NAMALWA (cell line): ENCODE data around the gene PXMP2.

Experiments used
- DNase-seq: peaks from one replicate; pipeline ENCODE4 v3.0.0-alpha.2; 2015; ENCODE audit warnings: low spot score

Gene PXMP2

DNA sequence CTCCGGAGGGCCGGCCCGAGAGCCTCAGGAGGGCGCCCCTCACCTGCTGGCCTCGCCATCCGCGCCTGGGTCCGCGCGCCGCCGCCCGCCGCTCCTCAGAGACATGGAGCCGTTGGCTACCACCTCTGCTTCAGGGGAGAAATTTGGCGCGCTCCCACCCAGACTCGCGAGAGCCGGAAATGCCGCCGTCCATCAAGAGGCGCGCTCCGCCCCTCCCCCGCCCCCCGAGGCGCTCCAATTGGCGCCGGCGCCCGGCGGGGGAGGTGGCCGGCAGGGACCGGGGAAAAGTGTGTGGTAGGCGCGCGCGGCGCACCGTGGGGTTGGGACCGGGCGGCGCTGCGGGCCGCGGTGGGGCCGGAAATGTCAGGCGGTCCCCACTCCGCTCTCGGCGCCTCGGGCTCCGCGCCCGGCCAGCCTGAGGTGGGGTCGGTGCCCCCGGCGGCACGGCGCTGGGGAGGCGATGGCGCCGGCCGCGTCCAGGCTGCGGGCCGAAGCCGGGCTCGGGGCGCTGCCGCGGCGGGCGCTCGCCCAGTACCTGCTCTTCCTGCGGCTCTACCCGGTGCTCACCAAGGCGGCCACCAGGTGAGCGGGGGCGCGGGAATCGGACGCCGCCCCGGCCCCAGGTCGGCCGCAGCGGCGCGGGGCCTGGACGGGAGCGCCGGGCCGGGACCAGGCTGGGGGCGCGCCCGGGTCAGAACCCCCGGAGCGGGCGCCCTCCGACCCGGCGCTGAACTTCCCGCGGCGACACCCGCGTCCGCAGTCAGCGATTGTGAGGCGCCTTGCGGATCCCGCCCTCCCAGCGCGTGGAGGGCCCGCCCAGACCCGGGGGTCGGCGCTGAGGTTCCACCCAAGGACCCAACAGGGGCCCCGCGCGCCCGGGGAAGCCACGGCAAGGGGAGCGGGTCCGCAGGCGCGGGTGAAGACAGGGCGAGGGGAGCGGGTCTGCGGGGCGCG is at the start of gene PXMP2, which contains the start of gene POLE:
Gene PXMP2, plus strand, starts transcription at position 377 of the 954 bp plus-strand sequence. Its CDS starts 84 bp downstream, at position 461.
Gene POLE, minus strand, starts transcription at position 132 of the 954 bp plus-strand sequence. Its CDS starts 27 bp downstream, at position 105.
- DNase-seq, result peak; percentile 96

DNA sequence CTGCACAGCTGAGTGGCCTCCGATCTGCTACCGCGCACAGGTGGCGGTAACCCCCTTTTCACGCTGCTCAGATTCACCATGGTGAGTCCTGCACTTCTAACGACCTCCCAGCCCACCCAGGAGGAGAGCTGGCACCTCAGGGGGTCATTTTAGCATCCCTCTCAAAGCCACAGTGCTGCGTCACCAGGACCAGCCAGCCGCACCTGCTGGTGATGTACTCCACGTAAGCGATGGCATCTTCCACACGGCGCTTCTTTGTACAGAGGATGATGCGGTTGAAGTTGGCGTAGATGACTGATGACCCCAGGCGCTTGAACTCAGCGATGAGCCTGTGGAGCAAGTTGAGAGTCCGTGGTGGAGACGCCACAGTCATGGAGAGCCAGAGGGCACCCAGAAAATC is 49.6 kb upstream of the PXMP2 start:
- DNase-seq, result no peak

DNA sequence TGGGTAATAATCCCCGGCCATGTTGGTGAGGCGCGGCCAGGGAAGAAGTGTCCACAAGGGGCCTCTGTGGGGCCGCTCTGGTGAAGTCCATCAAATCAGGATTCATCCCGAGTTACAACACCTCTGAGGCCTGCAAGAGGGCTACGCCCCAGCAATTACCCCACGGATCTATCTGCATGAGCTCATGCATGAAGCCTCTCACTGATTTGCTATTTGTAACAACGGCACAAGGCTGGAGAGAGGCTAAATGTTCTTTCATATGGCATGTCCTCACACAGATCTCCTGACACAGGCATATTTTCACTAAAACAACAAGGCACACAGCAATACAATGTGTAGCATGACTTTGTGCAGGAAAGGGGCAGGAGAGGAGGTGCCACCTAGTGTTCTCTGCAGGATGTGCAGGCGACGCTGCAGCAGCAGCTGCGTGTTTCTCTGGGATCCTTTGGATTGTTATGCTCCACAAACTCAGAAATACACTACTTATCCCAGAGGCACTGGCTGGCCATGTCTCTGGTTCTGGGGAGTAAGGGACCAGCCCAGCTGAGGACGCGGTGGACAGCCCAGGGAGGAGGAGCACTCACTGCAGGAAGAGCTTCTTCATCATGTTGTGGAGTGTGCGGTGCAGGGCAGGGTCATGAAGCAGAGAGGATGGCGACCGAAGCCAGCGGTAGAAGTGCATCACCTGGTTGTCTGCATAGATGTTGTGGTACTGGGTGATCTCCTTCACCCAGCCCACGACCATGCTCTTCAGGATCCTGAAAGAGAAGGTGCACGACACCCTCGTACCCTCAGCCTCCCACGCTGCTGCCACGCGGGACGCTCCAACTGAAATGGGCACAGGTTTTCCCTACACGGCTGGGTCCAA is 48.6 kb upstream of the PXMP2 start:
- DNase-seq, result peak; percentile 48

DNA sequence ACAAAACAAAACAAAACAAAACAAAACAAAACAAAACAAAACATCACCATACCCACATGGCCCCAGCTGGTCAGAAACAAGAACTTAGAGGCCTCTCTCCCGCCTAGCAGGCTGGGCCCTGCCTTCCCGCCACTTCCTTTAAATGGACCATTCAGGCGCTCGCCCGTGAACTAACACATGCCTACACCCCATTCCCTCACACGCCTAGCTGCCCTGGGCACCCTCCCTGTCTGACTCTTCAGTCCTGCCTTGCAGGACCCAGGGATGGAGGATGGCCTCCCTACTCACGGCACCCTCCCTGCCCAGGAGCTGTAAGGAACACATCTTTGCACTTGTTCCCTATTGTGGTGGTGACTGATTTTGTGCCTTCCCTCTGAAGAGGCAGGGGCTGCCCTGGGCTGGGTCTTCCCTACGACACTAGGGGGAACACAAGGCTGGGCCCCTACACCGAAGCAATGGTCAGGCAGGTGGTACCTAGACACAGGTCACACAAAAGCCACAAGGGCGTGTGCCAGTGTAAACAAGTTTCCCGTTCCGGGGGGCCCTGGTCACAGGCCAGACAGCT is 47.3 kb upstream of the PXMP2 start:
- no peak for DNase-seq

DNA sequence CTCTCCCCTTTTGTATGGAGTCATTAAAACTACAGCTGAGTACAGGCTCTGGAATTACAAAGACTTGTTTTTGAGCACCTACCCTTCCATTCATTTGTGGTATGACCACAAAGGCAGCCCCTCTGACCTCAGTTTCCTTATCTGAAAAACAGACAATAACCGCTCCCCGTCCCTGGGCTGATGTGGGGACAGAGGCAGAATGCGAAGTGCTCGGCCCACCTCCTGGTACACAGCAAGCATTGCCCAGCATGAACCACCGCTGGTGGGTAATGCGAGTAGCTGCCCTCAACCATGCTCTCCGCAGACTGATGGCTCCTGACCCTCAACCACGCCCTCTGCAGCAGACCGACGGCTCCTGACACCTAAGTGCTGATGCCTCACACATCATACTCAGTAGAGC is 46.5 kb upstream of the PXMP2 start:
- no peak for DNase-seq

DNA sequence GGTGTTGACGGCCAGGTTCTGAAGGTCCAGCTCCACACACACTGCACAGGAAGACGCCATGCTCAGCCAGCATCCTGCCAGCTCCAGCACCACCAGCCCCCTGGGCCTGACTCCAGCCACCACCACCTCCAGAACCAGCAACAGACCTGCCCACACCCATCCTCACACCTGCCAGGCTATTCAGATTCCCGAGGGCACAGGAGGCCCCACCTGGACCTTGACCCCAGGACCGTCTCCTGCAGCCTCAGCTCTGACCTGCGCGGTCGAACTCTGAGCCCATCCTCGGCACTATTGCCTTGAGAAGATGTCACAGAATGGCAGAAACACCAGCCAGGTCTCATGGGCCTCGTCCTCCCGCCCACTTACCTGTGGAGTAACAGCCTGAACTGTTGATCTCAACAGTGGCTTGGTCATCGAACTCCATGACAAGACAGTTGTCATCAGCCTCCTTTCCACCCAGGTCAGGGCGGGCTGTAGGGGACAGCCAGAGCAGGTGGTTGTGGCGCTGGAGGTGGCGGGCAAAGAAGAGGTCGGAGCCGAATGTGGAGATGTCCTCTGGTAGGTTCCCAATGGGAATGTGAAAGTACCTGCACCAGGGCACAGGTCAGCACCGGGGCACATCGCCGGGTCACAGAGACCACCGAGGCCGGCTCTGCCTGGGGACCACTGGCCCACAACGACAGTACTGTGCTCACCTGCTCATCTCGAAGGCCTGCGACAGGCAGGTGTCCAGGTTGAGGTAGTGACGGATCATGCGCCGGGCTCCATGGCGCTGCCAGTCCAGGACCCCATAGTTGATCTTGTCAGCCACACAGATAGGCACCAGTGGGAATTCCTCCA is 45.4 kb upstream of the PXMP2 start:
- no peak for DNase-seq

DNA sequence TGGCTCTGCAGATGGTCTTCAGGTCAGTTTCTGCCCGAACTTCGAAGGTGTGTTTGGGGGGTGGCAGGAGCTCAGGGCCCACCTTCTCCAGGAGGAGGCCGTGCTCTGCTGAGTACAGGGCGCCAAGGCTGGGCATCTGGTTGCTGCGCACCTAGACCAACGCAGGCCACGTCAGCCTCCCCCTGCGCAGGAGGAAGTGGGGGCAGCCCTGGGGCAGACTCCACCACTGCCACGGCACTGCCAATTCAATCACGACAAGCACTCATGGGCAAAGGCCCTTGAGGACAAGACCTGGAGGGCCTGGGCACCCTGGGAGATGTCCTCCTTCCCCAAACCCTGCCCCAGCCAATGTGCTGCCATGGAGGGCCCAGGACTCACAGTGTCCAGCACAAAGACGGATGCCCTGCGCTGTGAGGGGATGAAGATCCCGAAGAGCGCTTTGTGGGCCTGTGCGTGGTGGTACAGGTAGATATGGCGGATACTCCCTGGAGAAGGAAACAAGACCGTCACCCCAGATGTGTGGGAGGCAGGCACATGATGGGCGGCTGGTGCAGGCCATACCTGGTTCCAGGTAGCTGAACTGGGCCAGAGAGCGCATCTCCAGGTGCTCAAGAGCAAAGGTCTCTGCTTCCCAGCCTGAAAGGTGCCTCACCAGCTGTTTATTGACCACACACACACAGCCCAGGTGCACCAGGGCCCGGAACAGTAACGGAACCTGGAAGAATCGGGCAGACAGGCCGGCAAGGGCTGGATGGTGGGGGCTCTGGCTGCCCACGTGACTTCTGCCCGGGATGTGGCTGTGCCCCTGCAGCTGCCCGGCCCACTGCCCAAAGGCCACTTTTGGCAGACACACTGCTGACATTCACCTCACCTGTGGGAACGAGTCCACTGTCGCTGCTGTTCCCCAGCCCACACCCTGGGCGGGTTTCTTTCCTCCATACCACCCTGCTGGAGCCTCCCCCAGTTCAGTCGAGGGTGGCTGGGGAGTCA is 44.2 kb upstream of the PXMP2 start:
- DNase-seq, result no peak

DNA sequence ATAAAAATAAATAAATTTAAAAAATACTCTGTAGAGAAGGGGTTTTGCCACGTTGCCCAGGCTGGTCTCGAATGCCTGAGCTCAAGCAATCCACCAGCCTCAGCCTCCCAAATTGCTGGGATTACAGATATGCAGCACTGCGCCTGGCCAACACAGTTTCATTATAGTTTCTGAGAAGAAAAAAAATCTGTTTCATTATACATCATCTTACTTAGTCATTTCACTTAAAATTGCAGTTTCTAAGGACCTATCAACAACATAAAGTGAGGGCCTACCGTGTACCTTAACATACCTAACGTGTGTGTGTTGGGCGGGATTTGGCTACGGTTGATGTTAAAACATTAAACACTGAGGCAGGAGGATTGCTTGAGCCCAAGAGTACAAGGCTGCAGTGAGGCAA is 40.5 kb upstream of the PXMP2 start:
- DNase-seq, result no peak

DNA sequence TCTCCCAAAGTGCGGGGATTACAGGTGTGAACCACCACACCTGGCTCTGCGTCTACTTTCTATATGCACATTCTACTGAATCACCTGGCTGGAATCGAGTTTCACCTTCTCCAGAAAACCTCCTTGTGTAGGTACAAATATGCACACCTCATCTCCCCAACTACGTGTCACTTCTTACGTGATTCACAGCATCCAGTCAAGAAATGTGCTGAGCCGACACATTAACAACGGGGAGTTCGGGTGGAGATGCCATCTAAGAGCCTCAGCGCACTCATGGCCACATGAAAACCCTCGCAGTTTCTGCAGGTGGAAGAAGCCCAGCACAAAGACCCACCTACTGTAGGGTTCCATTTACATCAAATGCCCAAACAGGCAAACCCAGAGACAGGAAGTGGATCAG is 39.5 kb upstream of the PXMP2 start:
- no peak for DNase-seq

DNA sequence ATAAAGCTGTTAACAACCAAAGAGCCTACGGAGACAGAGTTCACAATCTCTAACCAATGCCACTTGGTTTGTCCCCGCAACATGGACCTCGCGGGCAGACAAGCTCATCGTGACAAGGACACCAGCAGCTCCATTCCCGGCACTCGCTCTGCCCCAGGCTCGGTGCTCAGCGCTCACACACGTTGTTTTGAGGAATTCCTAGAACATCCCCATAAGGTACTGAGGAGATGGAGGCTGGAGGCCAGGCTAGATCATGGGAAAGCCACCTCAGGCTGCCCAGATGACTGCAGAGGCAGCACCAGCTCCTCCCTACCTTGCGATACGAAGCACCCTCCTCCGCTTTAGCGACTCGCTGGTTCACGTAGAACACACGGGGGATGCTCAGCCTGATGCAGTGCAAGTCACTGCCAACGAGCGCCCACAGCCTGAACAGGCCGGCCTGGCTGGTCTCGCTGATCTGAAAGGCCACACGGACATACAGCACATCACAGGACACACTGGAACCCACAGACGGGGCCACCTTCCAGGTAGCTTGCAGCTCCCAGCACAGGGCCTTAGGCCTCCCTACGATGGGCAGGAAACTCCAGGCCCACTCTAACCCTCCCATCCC is 38.7 kb upstream of the PXMP2 start:
- DNase-seq, result no peak

DNA sequence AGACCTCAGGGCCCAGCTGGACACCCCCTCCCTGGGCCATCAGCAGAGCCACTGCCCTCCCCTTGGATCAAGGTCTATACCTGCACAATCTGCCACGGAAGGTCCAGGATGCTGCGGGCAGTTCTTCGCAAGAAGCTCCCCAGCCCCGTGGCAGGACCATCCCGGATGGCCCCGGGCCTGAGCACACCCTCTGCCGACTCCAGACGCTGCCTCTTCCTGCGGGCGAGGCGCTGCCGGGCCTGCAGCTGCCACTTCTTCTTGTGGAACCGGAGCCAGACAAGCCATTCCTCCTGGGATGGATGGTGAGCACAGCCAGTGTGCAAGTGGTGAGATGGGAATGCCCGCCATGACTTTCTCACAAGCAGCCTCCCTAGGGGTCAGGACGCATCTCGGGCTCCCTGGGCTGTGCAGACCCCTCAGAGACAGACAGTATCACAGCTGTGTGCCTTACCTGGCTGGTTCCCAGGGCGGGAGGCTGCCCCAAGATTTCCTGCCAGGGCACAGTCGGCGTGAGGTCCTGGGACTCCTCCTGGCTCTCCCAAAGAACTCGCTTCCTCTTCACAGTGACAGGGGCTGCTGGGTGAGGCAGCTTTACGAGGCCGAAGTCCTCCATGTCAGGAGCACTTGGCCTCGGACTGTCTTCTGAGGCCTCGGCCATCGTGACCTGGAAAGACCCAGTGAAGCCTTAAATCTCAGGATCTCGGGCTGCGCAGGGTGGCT is 38.0 kb upstream of the PXMP2 start:
- DNase-seq, result no peak

DNA sequence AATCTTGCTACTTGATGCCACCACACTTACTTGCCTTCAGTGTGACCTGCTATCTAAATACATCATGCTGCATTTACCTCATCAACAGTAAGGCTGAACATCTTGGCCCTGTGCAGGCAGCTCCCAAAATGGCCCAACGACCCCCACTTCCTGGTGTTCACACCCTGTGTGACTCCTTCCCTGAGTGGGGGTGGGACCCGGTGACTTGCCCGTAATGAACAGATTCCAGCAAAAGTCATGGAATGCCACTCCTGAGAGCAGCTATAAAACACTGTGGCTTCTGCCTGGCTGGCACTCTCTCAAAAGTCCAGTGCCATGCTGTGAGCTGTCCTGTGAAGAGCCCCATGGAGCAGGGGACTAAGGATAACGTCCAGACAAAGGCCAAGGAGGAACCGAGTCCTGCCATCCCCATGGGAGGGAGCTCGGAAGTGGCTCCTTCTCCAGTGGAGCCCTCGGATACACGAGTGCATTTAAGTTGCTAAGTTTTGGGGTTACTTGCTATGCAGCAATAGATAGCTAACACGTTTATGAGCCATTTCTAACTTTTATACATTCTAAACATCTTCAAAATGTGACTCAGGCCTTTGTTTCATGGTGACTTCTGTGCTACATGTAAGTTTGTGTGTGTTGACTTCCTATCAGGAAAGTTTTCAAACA is 35.8 kb upstream of the PXMP2 start:
- no peak for DNase-seq

DNA sequence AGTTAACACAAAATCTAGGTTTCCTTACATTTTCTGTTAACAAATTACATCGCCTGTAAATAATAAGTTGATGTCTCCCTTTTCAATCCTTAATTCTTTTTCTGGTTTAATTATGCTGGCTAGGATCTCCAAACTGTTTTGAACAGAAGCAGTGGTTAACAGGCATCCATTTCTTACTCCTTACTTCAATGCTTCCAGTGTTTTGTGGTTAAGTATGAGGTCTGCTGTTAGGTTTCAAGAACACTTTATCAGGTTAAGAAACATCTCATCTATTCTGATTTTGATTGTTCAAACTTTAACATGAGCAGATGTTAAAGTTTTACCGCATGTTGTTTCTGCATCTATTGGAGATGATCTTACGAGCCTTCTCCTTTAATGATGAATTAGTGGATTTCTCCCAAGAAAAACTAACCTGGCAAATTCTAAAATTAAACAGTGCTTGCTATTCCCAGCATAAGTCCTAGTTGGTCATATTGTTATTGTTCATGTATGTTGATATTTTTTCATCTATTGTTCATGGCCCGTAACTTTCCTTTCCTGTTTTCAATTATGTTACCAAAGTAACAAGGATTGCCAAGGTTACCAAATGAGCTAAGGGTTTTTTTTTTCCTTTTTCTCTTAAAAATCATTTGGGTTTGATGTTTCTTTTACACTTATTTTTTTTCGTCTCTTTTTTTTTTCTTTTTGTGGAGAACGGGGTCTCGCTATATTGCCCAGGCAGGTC is 33.7 kb upstream of the PXMP2 start:
- no peak for DNase-seq

DNA sequence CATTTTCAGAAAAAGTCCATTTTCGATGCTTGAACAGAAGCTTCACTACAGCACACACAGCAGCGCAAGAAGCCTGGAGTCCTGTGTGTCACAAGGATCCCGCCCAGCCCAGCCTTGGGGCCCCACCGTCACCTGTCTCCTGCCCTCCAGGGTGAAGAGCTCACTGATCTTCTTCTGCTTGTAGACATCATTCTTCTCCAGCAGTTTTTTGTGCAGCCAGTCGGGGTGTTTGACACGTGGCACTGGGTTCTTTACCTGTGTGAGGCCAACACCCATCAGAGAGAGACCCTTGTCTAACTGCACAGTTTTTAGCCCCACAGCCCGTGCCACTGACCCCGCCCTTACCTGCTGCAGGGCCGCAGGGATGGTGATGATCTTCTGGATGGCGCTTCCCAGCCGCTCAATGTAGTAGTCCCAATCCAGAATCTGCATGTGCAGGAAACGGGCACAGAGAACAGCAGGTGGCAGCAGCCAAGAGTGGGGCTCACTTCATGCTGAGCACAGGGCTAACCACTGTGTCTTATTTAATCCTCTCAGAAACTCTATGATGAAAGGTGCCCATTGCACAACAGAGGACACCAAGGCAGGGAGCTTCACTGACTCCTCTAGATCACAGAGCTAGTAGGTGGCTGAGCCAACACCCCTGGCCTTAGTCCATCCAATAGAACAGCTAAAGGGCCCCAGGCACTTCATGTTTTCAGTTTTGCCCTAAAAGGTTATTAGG is 30.2 kb upstream of the PXMP2 start:
- DNase-seq, result no peak

DNA sequence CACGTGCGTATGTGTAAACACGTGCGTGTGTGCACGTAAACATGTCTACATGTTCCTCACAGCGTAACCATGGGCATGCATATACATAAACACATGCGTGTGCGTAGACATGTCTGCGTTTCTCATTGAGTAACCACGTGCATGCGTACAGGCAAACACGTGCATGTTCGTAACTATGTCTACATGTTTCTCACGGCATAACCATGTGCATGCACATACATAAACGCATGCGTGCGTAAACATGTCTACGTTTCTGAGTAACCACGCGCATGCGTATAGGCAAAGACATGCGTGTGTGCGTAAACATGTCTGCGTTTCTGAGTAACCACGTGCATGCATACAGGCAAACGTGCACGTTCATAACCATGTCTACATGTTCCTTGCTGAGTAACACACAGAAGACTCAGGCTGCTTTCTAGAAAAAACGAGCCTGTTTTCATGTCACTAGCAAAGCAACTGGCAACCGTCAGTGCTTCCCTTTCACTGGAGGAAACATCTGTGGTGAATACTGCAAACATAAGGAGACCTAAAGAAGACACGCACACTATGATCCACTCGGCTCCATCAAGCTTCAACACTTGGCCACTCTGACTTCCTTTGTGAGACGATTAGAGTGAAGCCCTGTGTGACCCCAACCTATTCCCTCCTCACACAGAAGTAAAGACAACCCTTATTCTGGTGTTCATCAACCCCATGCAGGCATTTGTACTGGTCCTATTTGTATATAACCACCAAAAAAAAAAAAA is 29.1 kb upstream of the PXMP2 start:
- DNase-seq, result no peak

DNA sequence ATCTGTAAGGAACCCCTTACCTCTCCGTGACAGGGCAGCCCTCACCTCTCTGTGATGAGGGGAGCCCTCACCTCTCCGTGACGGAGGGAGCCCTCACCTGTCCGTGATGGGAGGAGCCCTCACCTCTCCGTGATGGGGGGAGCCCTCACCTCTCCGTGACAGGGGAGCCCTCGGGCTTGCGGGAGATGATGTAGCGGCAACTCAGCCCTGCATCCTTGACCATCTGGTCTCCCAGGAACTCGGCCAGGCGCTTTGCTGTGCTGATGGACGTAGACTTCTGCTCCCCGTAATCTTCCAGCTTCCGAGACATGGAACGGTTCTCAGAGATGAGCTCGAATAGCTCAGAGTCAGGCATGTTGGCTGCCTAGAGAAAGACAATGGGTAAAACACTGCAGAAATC is 28.2 kb upstream of the PXMP2 start:
- no peak for DNase-seq

DNA sequence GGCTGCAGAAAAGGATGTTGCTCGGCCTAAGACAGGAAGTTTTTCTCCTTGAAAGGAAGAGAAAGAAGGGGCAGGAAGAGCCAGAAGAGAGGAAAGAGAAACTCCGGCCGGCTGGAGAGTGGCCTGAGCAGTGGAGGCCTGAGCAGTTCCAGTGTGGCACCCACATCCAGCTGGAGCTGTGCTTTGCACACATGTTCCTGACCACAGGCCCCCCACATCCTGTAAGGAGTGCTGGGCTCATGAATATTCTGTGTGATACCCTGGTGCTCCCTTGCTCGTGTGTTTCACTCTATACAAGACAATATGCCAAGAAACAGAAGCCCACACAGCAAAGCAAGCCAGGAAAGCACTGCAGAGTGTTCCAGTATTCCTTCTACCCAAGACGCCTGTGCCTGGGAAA is 27.3 kb upstream of the PXMP2 start:
- no peak for DNase-seq
